CD4-positive, alpha-beta T cell treated with Interleukin-6 for 4 hours (primary cell): ENCODE results near the gene APCDD1L.

Experiments used
- DNase-seq: peaks from one replicate; pipeline ENCODE4 v3.0.0-alpha.2; 2020; ENCODE audit warnings: mixed read lengths

The APCDD1L gene

GRCh38 chr20:58463256-58463655 is 51.9 kb downstream of the APCDD1L start:
- DNase-seq = no peak

GRCh38 chr20:58461899-58462298 is 53.3 kb downstream of the APCDD1L start:
- no peak for DNase-seq

GRCh38 chr20:58461104-58461503 is 54.1 kb downstream of the APCDD1L start:
- DNase-seq = no peak

- no peak for DNase-seq
These were observed 56.0 kb downstream of the APCDD1L start for GRCh38 chr20:58459058-58459750.

- no peak for DNase-seq
These were observed 56.7 kb downstream of the APCDD1L start for GRCh38 chr20:58458342-58459057.

GRCh38 chr20:58457083-58457695 is 58.0 kb downstream of the APCDD1L start:
- no peak for DNase-seq

- no peak for DNase-seq
These were observed 60.7 kb downstream of the APCDD1L start for GRCh38 chr20:58454460-58454859.

- DNase-seq = no peak
These were observed 61.8 kb downstream of the APCDD1L start for GRCh38 chr20:58453391-58453790.

GRCh38 chr20:58452667-58453255 is 62.4 kb downstream of the APCDD1L start:
- DNase-seq = no peak

GRCh38 chr20:58450254-58450653 is 64.9 kb downstream of the APCDD1L start:
- no peak for DNase-seq

- DNase-seq = no peak
These were observed 65.4 kb downstream of the APCDD1L start for GRCh38 chr20:58449681-58450221.

- DNase-seq = no peak
These were observed 66.2 kb downstream of the APCDD1L start for GRCh38 chr20:58448958-58449357.

- DNase-seq = peak; percentile 66
These were observed 67.4 kb downstream of the APCDD1L start for GRCh38 chr20:58447511-58448391.

- DNase-seq = no peak
These were observed 68.3 kb downstream of the APCDD1L start for GRCh38 chr20:58446960-58447265.

- DNase-seq = no peak
These were observed 68.8 kb downstream of the APCDD1L start for GRCh38 chr20:58446264-58446959.

- DNase-seq = no peak
These were observed 70.4 kb downstream of the APCDD1L start for GRCh38 chr20:58444746-58445255.

GRCh38 chr20:58441723-58442122 is 73.5 kb downstream of the APCDD1L start:
- DNase-seq = no peak

- no peak for DNase-seq
These were observed 75.0 kb downstream of the APCDD1L start for GRCh38 chr20:58440021-58440767.

GRCh38 chr20:58438970-58439808 is 76.0 kb downstream of the APCDD1L start:
- no peak for DNase-seq
